DND-41 (cell line): ENCODE results near the gene AP1M1.

Experiments
- ATAC-seq: fragments of 200-7000 bp; cut with Tn5 transposase; 3 replicates; pipeline ENCODE4 v1.9.1; 2021; ENCODE audit warnings: low read depth; ENCODE audit not compliant: insufficient read depth
- DNase-seq: peaks from one replicate; pipeline ENCODE4 v3.0.0-alpha.2; 2020
- H2AFZ ChIP-seq: 2 replicates; pipeline ENCODE4 v1.6.0; 2012; ENCODE audit warnings: low read depth, low read length
- H3K27ac ChIP-seq: 2 replicates; pipeline ENCODE4 v1.5.1; 2012; ENCODE audit warnings: low read length, inconsistent platforms
- H3K27me3 ChIP-seq: fragments of 200-600 bp; sonication (generic); 2 replicates; pipeline ENCODE4 v1.6.0; 2012; ENCODE audit warnings: low read length, mild to moderate bottlenecking, inconsistent platforms; ENCODE audit not compliant: insufficient read depth, poor library complexity
- H3K36me3 ChIP-seq: 2 replicates; pipeline ENCODE4 v1.5.1; 2012; ENCODE audit warnings: low read length, inconsistent platforms; ENCODE audit not compliant: insufficient read depth
- H3K4me1 ChIP-seq: 2 replicates; pipeline ENCODE4 v1.5.1; 2012; ENCODE audit warnings: mild to moderate bottlenecking, low read length; ENCODE audit not compliant: insufficient read depth
- H3K4me2 ChIP-seq: 2 replicates; pipeline ENCODE4 v1.6.0; 2012; ENCODE audit warnings: mild to moderate bottlenecking, moderate library complexity, low read length, inconsistent platforms; ENCODE audit not compliant: insufficient read depth
- H3K4me3 ChIP-seq, 2 experiments: fragments of 200-600 bp in 1 of 2; shearing (Covaris generic) in 1 of 2; 2 replicates each; pipeline ENCODE4 v1.5.1; 2012 to 2016; ENCODE audit warnings: inconsistent platforms in 2 of 2, low read length in 2 of 2, mild to moderate bottlenecking in 2 of 2, low read depth in 1 of 2, moderate library complexity in 1 of 2
- H3K79me2 ChIP-seq: 2 replicates; pipeline ENCODE4 v1.6.0; 2012; ENCODE audit warnings: low read length, inconsistent platforms; ENCODE audit not compliant: insufficient read depth
- H3K9ac ChIP-seq: 2 replicates; pipeline ENCODE4 v1.6.0; 2012; ENCODE audit warnings: low read depth, mild to moderate bottlenecking, inconsistent platforms, low read length, moderate library complexity
- H3K9me3 ChIP-seq: 2 replicates; pipeline ENCODE4 v1.5.1; 2012; ENCODE audit warnings: low read length, moderate library complexity, mild to moderate bottlenecking, inconsistent platforms; ENCODE audit not compliant: insufficient read depth, severe bottlenecking
- H4K20me1 ChIP-seq: 2 replicates; pipeline ENCODE4 v1.6.0; 2012; ENCODE audit warnings: low read length; ENCODE audit not compliant: insufficient read depth
- EZH2 ChIP-seq: IDR thresholded peaks from 3 replicates; pipeline ENCODE4 v1.6.1; 2012; ENCODE audit warnings: borderline replicate concordance, low read depth, mild to moderate bottlenecking, moderate library complexity, low read length, inconsistent platforms; ENCODE audit not compliant: severe bottlenecking
- TF ChIP-seq, protein P1 (sequence below): IDR thresholded peaks from 2 replicates; pipeline ENCODE4 v1.5.1; 2012; ENCODE audit warnings: borderline replicate concordance, low read length, moderate library complexity, mild to moderate bottlenecking; ENCODE audit not compliant: poor library complexity, severe bottlenecking; ENCODE audit errors: extremely low read depth

Gene AP1M1

DNA sequence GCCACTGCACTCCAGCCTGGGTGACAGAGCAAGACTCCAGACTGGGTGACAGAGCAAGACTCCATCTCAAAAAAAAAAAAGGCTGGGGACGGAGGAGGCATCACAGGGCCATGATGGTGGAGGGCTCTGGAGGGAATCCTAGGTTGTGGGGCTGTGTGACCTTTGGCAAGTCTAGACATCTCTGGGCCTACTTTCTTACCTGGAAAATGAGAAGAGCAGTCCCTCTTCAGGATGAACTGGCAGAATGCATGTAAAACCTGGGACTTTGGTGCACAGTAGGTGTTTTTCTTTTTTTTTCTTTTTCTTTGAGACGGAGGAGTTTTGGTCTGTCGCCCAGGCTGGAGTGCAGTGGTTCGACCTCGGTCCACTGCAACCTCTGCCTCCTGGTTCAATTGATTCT is 38.1 kb upstream of the AP1M1 start:
- TF ChIP-seq EZH2 = no peak
- TF ChIP-seq, protein P1, sequence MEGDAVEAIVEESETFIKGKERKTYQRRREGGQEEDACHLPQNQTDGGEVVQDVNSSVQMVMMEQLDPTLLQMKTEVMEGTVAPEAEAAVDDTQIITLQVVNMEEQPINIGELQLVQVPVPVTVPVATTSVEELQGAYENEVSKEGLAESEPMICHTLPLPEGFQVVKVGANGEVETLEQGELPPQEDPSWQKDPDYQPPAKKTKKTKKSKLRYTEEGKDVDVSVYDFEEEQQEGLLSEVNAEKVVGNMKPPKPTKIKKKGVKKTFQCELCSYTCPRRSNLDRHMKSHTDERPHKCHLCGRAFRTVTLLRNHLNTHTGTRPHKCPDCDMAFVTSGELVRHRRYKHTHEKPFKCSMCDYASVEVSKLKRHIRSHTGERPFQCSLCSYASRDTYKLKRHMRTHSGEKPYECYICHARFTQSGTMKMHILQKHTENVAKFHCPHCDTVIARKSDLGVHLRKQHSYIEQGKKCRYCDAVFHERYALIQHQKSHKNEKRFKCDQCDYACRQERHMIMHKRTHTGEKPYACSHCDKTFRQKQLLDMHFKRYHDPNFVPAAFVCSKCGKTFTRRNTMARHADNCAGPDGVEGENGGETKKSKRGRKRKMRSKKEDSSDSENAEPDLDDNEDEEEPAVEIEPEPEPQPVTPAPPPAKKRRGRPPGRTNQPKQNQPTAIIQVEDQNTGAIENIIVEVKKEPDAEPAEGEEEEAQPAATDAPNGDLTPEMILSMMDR = no peak
- Histone ChIP-seq H3K4me2 (no peak overlapping the region), H3K27ac (no peak overlapping the region), H2AFZ (no peak overlapping the region; the same call in 1 of the 2 replicates), H3K79me2 (no peaks in the 10 kb centered on the region), H4K20me1 (no peaks in the 10 kb centered on the region), H3K4me1 (no peaks in the 10 kb centered on the region), H3K27me3 (no peaks in the 10 kb centered on the region), H3K4me3 (no peak overlapping the region), H3K9me3 (no peaks in the 10 kb centered on the region), H3K9ac (no peak overlapping the region), H3K36me3 (no peaks in the 10 kb centered on the region)
- DNase-seq (no peak), ATAC-seq (no peak)

DNA sequence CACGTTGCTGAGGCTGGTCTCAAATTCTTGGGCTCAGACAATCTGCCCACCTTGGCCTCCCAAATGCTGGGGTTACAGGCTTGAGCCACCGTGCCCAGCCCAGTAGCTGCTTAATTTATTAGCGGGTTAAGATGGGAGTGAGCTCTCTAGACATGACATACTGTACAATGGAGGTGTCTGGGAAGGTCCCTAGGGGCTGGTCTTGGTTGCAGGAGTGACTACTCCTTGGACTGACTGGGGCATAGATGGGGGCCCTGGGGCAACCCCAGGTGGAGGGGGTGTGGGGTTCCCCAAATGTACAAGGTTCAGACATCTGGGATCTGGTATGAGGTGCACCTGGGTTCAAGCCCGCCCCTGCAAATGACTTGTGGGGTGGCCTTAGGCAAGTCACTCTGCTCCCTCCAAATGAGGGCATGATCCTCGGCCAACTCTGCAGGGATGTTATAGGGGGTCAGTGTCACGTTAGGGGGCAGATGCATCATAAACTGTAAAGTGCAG is 37.2 kb upstream of the AP1M1 start:
- no peak overlapping the region for H3K4me3 ChIP-seq
- no peaks in the 10 kb centered on the region for H3K27me3 ChIP-seq
- no peaks in the 10 kb centered on the region for H3K9me3 ChIP-seq
- no peak overlapping the region for H3K27ac ChIP-seq
- TF ChIP-seq EZH2 = no peak
- TF ChIP-seq, protein P1 = no peak
- H3K79me2 ChIP-seq = no peaks in the 10 kb centered on the region
- no peak overlapping the region for H3K9ac ChIP-seq
- H4K20me1 ChIP-seq = no peaks in the 10 kb centered on the region
- H3K4me1 ChIP-seq = no peaks in the 10 kb centered on the region
- ATAC-seq (no peak), DNase-seq (no peak)
- no peak overlapping the region for H3K4me2 ChIP-seq
- no peak overlapping the region for H2AFZ ChIP-seq
- H3K36me3 ChIP-seq = no peaks in the 10 kb centered on the region

DNA sequence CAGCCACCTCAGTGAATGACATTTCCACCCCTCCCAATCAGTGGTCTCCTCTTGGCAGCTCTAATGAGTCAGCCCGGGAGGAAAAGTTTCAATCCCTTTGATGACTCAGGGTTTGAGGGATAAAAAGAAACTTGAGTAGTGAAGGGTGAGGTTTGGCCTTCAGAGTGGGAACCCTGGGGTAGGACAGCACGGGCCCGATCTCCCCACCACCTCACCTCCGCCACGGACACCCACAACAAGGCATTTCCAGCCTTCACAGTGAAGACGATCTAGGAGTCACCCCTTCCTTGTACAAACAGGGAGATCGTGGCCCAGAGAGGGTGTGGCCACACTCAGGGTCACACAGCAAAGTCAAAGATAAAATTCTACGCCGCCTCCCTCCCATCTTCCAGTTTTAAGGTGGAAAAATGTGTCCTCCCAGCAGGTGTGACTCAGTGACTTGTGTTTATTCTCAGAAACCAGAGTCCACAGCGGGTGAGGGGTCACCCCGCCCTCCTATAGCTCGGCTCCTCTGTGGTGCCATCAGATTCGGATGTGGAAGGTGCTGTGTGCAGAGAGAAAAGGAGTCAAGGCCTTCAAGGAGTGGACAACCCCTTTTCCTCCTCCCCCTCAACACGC is 36.7 kb upstream of the AP1M1 start:
- Histone ChIP-seq H3K79me2 (no peaks in the 10 kb centered on the region), H3K4me2 (no peak overlapping the region), H3K36me3 (no peaks in the 10 kb centered on the region), H2AFZ (no peak overlapping the region), H3K27ac (no peak overlapping the region), H3K9me3 (no peaks in the 10 kb centered on the region), H3K4me3 (no peak overlapping the region), H3K4me1 (no peaks in the 10 kb centered on the region), H4K20me1 (no peaks in the 10 kb centered on the region), H3K9ac (no peak overlapping the region), H3K27me3 (no peaks in the 10 kb centered on the region)
- no peak for DNase-seq
- ATAC-seq = no peak
- TF ChIP-seq, protein P1 = no peak
- no peak for TF ChIP-seq EZH2

DNA sequence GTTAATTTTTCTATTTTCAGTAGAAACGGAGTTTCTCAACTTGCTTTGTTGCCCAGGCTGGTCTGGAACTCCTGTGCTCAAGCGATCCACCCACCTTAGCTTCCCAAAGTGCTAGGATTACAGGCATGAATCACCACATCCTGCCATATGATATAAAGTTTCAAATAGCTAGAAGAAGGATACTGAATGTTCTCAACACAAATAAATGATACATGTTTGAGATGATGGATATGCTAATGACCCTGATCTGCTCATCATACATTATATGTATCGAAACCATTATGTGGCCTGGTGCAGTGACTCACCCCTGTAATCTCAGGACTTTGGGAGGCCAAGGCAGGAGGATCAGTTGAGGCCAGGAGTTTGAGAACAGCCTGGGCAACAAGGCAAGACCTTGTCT is 35.9 kb upstream of the AP1M1 start:
- no peaks in the 10 kb centered on the region for H3K4me1 ChIP-seq
- H2AFZ ChIP-seq = no peak overlapping the region
- no peak for ATAC-seq
- no peak overlapping the region for H3K4me3 ChIP-seq
- H4K20me1 ChIP-seq = no peaks in the 10 kb centered on the region
- no peak overlapping the region for H3K27ac ChIP-seq
- no peak for DNase-seq
- no peaks in the 10 kb centered on the region for H3K79me2 ChIP-seq
- no peak overlapping the region for H3K4me2 ChIP-seq
- H3K36me3 ChIP-seq = no peaks in the 10 kb centered on the region
- no peaks in the 10 kb centered on the region for H3K9me3 ChIP-seq
- H3K27me3 ChIP-seq = no peaks in the 10 kb centered on the region
- TF ChIP-seq EZH2 = no peak
- TF ChIP-seq, protein P1 = no peak
- no peak overlapping the region for H3K9ac ChIP-seq
